CD14-positive monocyte (primary cell): Measurements from ENCODE around the gene RASGRP1. TPM values are rescaled to one million over a fixed set of nuclear protein-coding genes. Genes with fewer than 3 reads are reported as not detected.

Experiments
- DNase-seq, 3 donors: peaks; one replicate each; pipeline ENCODE4 v3.0.0-alpha.2; 2011 to 2022
- H2AFZ ChIP-seq: 2 replicates; pipeline ENCODE4 v1.6.0; 2012; ENCODE audit warnings: mild to moderate bottlenecking, low read depth, low read length, inconsistent platforms; ENCODE audit not compliant: insufficient read depth, poor library complexity, severe bottlenecking
- H3K27ac ChIP-seq, 2 donors: 1 replicate in 1 of 2; 2 replicates in 1 of 2; pipeline ENCODE4 v1.5.1; 2012 to 2013; ENCODE audit warnings: low read length in 2 of 2, control low read depth in 1 of 2, inconsistent platforms in 1 of 2, low read depth in 1 of 2, mild to moderate bottlenecking in 1 of 2
- H3K27me3 ChIP-seq, 2 donors: one replicate each; pipeline versions ENCODE4 v1.6.0 to v1.6.1; 2011 to 2013; ENCODE audit warnings: low read length in 2 of 2; ENCODE audit not compliant: control insufficient read depth in 2 of 2, insufficient read depth in 2 of 2
- H3K36me3 ChIP-seq, 2 donors: replicated peaks in 1 of 2; 1 replicate in 1 of 2; 2 replicates in 1 of 2; pipeline versions ENCODE4 v1.5.1 to v1.6.1; 2012 to 2013; ENCODE audit warnings: low read length in 2 of 2, control low read depth in 1 of 2, inconsistent platforms in 1 of 2, mild to moderate bottlenecking in 1 of 2; ENCODE audit not compliant: insufficient read depth in 2 of 2, control insufficient read depth in 1 of 2
- H3K4me1 ChIP-seq, 2 donors: 1 replicate in 1 of 2; 2 replicates in 1 of 2; pipeline versions ENCODE4 v1.5.1 to v1.6.1; 2012 to 2013; ENCODE audit warnings: low read length in 2 of 2, control low read depth in 1 of 2, inconsistent platforms in 1 of 2, mild to moderate bottlenecking in 1 of 2, moderate library complexity in 1 of 2; ENCODE audit not compliant: insufficient read depth in 2 of 2, control insufficient read depth in 1 of 2
- H3K4me2 ChIP-seq: replicated peaks from 2 replicates; pipeline ENCODE3; 2012; ENCODE audit warnings: low read length, moderate library complexity, mild to moderate bottlenecking; ENCODE audit not compliant: poor library complexity, severe bottlenecking; ENCODE audit errors: extremely low read depth
- H3K4me3 ChIP-seq, 3 experiments: fragments of 200-600 bp in 1 of 3; sonication (generic) in 1 of 3; replicated peaks in 1 of 3; 1 replicate in 2 of 3; 2 replicates in 1 of 3; pipeline ENCODE4 v1.5.1; 2011 to 2013; ENCODE audit warnings: low read length in 3 of 3, mild to moderate bottlenecking in 3 of 3, control low read depth in 2 of 3, low read depth in 2 of 3, inconsistent platforms in 1 of 3, moderate library complexity in 1 of 3
- H3K79me2 ChIP-seq: 2 replicates; pipeline ENCODE4 v1.6.0; 2012; ENCODE audit warnings: mild to moderate bottlenecking, control low read depth, inconsistent platforms, low read length, moderate library complexity; ENCODE audit not compliant: insufficient read depth
- H3K9ac ChIP-seq: 2 replicates; pipeline ENCODE4 v1.6.0; 2017; ENCODE audit warnings: low read length, mild to moderate bottlenecking; ENCODE audit not compliant: insufficient read depth, poor library complexity, severe bottlenecking
- H3K9me3 ChIP-seq, 2 donors: replicated peaks in 1 of 2; 1 replicate in 1 of 2; 2 replicates in 1 of 2; pipeline versions ENCODE4 v1.5.1 to v1.6.1; 2012 to 2013; ENCODE audit warnings: low read length in 2 of 2, control low read depth in 1 of 2; ENCODE audit not compliant: control insufficient read depth in 1 of 2, insufficient read depth in 1 of 2
- H4K20me1 ChIP-seq: 2 replicates; pipeline ENCODE4 v1.6.0; 2012; ENCODE audit warnings: mild to moderate bottlenecking, low read length, control low read depth, moderate library complexity; ENCODE audit not compliant: insufficient read depth
- H3K27ac Mint-ChIP-seq, 7 donors: one replicate each; pipeline ENCODE4 v1.8.0; 2020; ENCODE audit warnings: mild to moderate bottlenecking in 7 of 7, mixed read lengths in 7 of 7, moderate library complexity in 6 of 7, inconsistent platforms in 2 of 7
- H3K27me3 Mint-ChIP-seq, 3 donors: one replicate each; pipeline ENCODE4 v1.8.0; 2021 to 2022; ENCODE audit warnings: low read depth in 3 of 3, mild to moderate bottlenecking in 3 of 3, mixed read lengths in 3 of 3, moderate library complexity in 3 of 3, inconsistent platforms in 1 of 3
- H3K36me3 Mint-ChIP-seq, 2 donors: one replicate each; pipeline ENCODE4 v1.8.0; 2020; ENCODE audit warnings: mixed read lengths in 2 of 2, inconsistent platforms in 1 of 2, mild to moderate bottlenecking in 1 of 2
- H3K4me1 Mint-ChIP-seq: one replicate; pipeline ENCODE4 v1.8.0; 2020; ENCODE audit warnings: mild to moderate bottlenecking, mixed read lengths
- H3K4me3 Mint-ChIP-seq, 2 donors: one replicate each; pipeline ENCODE4 v1.8.0; 2020; ENCODE audit warnings: mild to moderate bottlenecking in 2 of 2, mixed read lengths in 2 of 2, moderate library complexity in 1 of 2
- H3K9me3 Mint-ChIP-seq, 7 donors: one replicate each; pipeline ENCODE4 v1.8.0; 2020 to 2022; ENCODE audit warnings: mixed read lengths in 7 of 7, mild to moderate bottlenecking in 6 of 7, moderate library complexity in 6 of 7, inconsistent platforms in 2 of 7
- WGBS: methylation state at CpG from one replicate; pipeline ENCODE4 v1.1.5; 2013; ENCODE audit warnings: missing lambda C conversion rate; ENCODE audit not compliant: insufficient coverage; 5-methylcytosine and 5-hydroxymethylcytosine counted together
- intact Hi-C, 2 donors: fragments of 100-400 bp; cut with micrococcal nuclease; formaldehyde crosslinking; loops; one replicate each; pipeline versions ENCODE4 v1.15.0 to v1.15.1; 2023
- polyA plus RNA-seq, 3 donors: library from polyadenylated mRNA; depleted of rRNA in 1 of 3; unstranded in 2 of 3; stranded (reverse) in 1 of 3; fragments of 300-500 nt in 2 of 3; fragments of >200 nt in 1 of 3; fragmentation: Illumina TruSeq in 2 of 3; gene quantifications; 1 replicate in 2 of 3; 2 replicates in 1 of 3; pipeline ENCODE4 v1.2.3, GENCODE V29; 2012 to 2021
- TF ChIP-seq, protein P1 (sequence below): fragments of 200-600 bp; IDR thresholded peaks from one replicate; pipeline ENCODE4 v1.8.0; 2022; ENCODE audit warnings: antibody characterized with exemption, mild to moderate bottlenecking

The RASGRP1 gene
- polyA plus RNA-seq, 3 donors: 0.05 to 0.38 (median 0.13) TPM

GRCh38 chr15:38562278-38562677 is 2.3 kb downstream of the RASGRP1 start:
- no peak overlapping the region for H3K4me3 Mint-ChIP-seq
- no peak overlapping the region for H2AFZ ChIP-seq
- TF ChIP-seq, protein P1, sequence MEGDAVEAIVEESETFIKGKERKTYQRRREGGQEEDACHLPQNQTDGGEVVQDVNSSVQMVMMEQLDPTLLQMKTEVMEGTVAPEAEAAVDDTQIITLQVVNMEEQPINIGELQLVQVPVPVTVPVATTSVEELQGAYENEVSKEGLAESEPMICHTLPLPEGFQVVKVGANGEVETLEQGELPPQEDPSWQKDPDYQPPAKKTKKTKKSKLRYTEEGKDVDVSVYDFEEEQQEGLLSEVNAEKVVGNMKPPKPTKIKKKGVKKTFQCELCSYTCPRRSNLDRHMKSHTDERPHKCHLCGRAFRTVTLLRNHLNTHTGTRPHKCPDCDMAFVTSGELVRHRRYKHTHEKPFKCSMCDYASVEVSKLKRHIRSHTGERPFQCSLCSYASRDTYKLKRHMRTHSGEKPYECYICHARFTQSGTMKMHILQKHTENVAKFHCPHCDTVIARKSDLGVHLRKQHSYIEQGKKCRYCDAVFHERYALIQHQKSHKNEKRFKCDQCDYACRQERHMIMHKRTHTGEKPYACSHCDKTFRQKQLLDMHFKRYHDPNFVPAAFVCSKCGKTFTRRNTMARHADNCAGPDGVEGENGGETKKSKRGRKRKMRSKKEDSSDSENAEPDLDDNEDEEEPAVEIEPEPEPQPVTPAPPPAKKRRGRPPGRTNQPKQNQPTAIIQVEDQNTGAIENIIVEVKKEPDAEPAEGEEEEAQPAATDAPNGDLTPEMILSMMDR: no peak
- peaks cover 18% of the 10 kb centered on the region for H3K4me1 Mint-ChIP-seq
- no peak overlapping the region for H3K4me3 ChIP-seq
- H3K27me3 Mint-ChIP-seq: peaks cover 16 to 32% (median 23%) of the 10 kb centered on the region in 3 donors
- no peaks in the 10 kb centered on the region for H3K79me2 ChIP-seq
- peaks cover 8 to 14% of the 10 kb centered on the region in 2 donors for H3K4me1 ChIP-seq
- peaks cover 0 to 2% (median 0%) of the 10 kb centered on the region in 7 donors for H3K9me3 Mint-ChIP-seq
- no peaks in the 10 kb centered on the region for H4K20me1 ChIP-seq
- no peak overlapping the region for H3K9ac ChIP-seq
- no peaks in the 10 kb centered on the region for H3K36me3 ChIP-seq
- no peak overlapping the region for H3K4me2 ChIP-seq
- no peak overlapping the region for H3K27ac ChIP-seq
- no peaks in the 10 kb centered on the region for H3K36me3 Mint-ChIP-seq
- 100% methylated on average over 1 of the region's 3 CpGs for WGBS
- intact Hi-C loops: loop anchor here (5.0 kb wide), 2 partner anchors 125 to 130 kb away; no protein-coding TSS in a partner anchor
- H3K9me3 ChIP-seq: no peaks in the 10 kb centered on the region
- DNase-seq: no peak
- peaks cover 18 to 21% of the 10 kb centered on the region in 2 donors for H3K27me3 ChIP-seq
- H3K27ac Mint-ChIP-seq: peak overlapping the region in 1 of 7 donors; percentile 15

GRCh38 chr15:38560456-38560926 is 4.1 kb downstream of the RASGRP1 start:
- no peak for DNase-seq
- TF ChIP-seq, protein P1: no peak
- H3K36me3 ChIP-seq: no peaks in the 10 kb centered on the region
- intact Hi-C loops: loop anchor here (5.0 kb wide), 2 partner anchors 127 to 132 kb away; no protein-coding TSS in a partner anchor
- no peaks in the 10 kb centered on the region for H3K36me3 Mint-ChIP-seq
- WGBS: 86% methylated on average over 3 of the region's 7 CpGs
- no peak overlapping the region for H3K4me3 ChIP-seq
- no peak overlapping the region for H3K9ac ChIP-seq
- peaks cover 18% of the 10 kb centered on the region for H3K4me1 Mint-ChIP-seq
- H3K27me3 Mint-ChIP-seq: peaks cover 14 to 21% (median 14%) of the 10 kb centered on the region in 3 donors
- H3K4me3 Mint-ChIP-seq: no peak overlapping the region
- peak overlapping the region in 1 of 7 donors; percentile 34 for H3K27ac Mint-ChIP-seq
- no peaks in the 10 kb centered on the region for H3K79me2 ChIP-seq
- no peak overlapping the region for H3K4me2 ChIP-seq
- H3K27ac ChIP-seq: no peak overlapping the region
- H3K9me3 Mint-ChIP-seq: peaks cover 0 to 2% (median 0%) of the 10 kb centered on the region in 7 donors
- no peaks in the 10 kb centered on the region for H3K9me3 ChIP-seq
- peaks cover 8 to 14% of the 10 kb centered on the region in 2 donors for H3K4me1 ChIP-seq
- H3K27me3 ChIP-seq: peaks cover 5 to 8% of the 10 kb centered on the region in 2 donors
- no peak overlapping the region for H2AFZ ChIP-seq
- H4K20me1 ChIP-seq: no peaks in the 10 kb centered on the region
